Measurements from ENCODE around the gene ZBTB24. TPM values are rescaled to one million over a fixed set of nuclear protein-coding genes. Genes with fewer than 3 reads are reported as not detected.

The ZBTB24 gene
- total RNA-seq, 1 experiment from 2014 or later = 21.5 TPM

DNA sequence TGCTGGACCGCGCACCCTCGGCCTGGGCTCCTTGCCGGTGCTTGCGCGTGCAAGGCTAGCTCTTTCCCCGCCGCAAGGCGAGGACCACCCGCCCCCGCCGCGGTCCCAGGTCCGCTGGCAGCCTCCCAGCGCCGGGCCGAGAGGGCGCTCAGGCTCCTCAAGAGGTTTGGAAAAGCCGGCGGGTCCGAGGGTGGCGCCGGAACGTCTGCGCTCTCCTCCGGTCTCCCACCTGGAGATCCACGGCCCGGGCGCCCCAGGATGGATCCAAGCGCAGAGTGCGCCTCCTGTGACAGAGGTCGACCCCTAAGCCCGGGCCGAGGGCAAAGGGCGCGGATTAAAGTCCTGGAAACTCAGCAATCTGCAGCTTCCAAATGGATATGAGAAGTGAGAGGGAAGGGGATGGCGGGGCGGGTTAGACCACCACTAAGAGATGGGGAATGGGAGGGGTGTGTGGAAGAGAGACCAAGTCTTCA lies 26.9 kb downstream of the ZBTB24 start:
- BruUV-seq (replicated peaks) = no TSS peak
- CTCF ChIA-PET = interaction anchor here (0.6 to 0.7 kb wide), 2 partner anchors 73 to 74 kb away, joined by 3 read pairs; no protein-coding TSS in a partner anchor
- in situ Hi-C loops (cut with HindIII; ENCODE audit: low pct_unique_long_range_greater_than_20kb, low sequenced_read_pairs) (no loop called here), intact Hi-C loops (cut with micrococcal nuclease; ENCODE audit: unreplicated experiment) (no loop called here)
- peak overlapping the region; percentile 81 for H3K27ac ChIP-seq (ENCODE audit: low read length)
- H3K4me3 ChIP-seq (ENCODE audit: low read depth in 2 of 2, low read length in 2 of 2) = peak overlapping the region; percentile 74 to 91
- no peak for TF ChIP-seq REST (IDR thresholded peaks at IDR 0.05; ENCODE audit: insufficient read depth in 1 of 2, low read depth in 2 of 2, low read length in 1 of 2)
- 0 out of 2 replicates have a peak, but pooled peaks have one; percentile 39 for TF ChIP-seq SIN3A (IDR thresholded peaks at IDR 0.05; ENCODE audit: borderline replicate concordance, insufficient read depth, low read depth, low read length)
- TF ChIP-seq TCF7L2 (IDR thresholded peaks at IDR 0.05; ENCODE audit: low read depth, low read length) = no peak
- TF ChIP-seq POLR2AphosphoS5 (IDR thresholded peaks at IDR 0.05; ENCODE audit: low read depth, low read length) = no peak
- no peak for DNase-seq (ENCODE audit: low read depth, low spot score)
- H3K4me1 ChIP-seq (ENCODE audit: control insufficient read depth, insufficient read depth, low read length) = peaks cover 22% of the 10 kb centered on the region
- no peaks in the 10 kb centered on the region for H3K27me3 ChIP-seq (ENCODE audit: control insufficient read depth, insufficient read depth, low read length)
- no peaks in the 10 kb centered on the region for H3K9me3 ChIP-seq (ENCODE audit: control insufficient read depth, insufficient read depth, low read depth, low read length)
- peak; percentile 49 for ATAC-seq
- POLR2A ChIA-PET = interaction anchor here (0.6 to 1.8 kb wide), 2 partner anchors 13 to 24 kb away, joined by 6 to 11 read pairs; no protein-coding TSS in a partner anchor
- H3K36me3 ChIP-seq (ENCODE audit: control insufficient read depth, insufficient read depth, low read length) = no peaks in the 10 kb centered on the region

- intact Hi-C loops (cut with micrococcal nuclease; ENCODE audit: unreplicated experiment) (no loop called here), in situ Hi-C loops (cut with HindIII; ENCODE audit: low pct_unique_long_range_greater_than_20kb, low sequenced_read_pairs) (no loop called here)
- ChIA-PET POLR2A (interaction anchor here (0.5 to 1.8 kb wide), 3 partner anchors 12 to 27 kb away, joined by 6 to 13 read pairs (median 11); no protein-coding TSS in a partner anchor), CTCF (interaction anchor here (0.6 kb wide), 1 partner anchor 74 kb away, joined by 3 read pairs; no protein-coding TSS in a partner anchor)
- ATAC-seq = peak; percentile 87
- H3K27ac ChIP-seq (ENCODE audit: low read length) = peak within 1 kb of the TSS; percentile 90
- peak within 1 kb of the TSS; percentile 74 to 91 for H3K4me3 ChIP-seq (ENCODE audit: low read depth in 2 of 2, low read length in 2 of 2)
- no peaks in the 10 kb centered on the region for H3K27me3 ChIP-seq (ENCODE audit: control insufficient read depth, insufficient read depth, low read length)
- no peaks in the 10 kb centered on the region for H3K9me3 ChIP-seq (ENCODE audit: control insufficient read depth, insufficient read depth, low read depth, low read length)
- no peaks in the 10 kb centered on the region for H3K36me3 ChIP-seq (ENCODE audit: control insufficient read depth, insufficient read depth, low read length)
- BruUV-seq (replicated peaks) = no TSS peak
- peaks cover 22% of the 10 kb centered on the region for H3K4me1 ChIP-seq (ENCODE audit: control insufficient read depth, insufficient read depth, low read length)
- TF ChIP-seq, protein P1, sequence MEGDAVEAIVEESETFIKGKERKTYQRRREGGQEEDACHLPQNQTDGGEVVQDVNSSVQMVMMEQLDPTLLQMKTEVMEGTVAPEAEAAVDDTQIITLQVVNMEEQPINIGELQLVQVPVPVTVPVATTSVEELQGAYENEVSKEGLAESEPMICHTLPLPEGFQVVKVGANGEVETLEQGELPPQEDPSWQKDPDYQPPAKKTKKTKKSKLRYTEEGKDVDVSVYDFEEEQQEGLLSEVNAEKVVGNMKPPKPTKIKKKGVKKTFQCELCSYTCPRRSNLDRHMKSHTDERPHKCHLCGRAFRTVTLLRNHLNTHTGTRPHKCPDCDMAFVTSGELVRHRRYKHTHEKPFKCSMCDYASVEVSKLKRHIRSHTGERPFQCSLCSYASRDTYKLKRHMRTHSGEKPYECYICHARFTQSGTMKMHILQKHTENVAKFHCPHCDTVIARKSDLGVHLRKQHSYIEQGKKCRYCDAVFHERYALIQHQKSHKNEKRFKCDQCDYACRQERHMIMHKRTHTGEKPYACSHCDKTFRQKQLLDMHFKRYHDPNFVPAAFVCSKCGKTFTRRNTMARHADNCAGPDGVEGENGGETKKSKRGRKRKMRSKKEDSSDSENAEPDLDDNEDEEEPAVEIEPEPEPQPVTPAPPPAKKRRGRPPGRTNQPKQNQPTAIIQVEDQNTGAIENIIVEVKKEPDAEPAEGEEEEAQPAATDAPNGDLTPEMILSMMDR (IDR thresholded peaks at IDR 0.05) = no peak
- TF ChIP-seq SIN3A (IDR thresholded peaks at IDR 0.05; ENCODE audit: borderline replicate concordance, insufficient read depth, low read depth, low read length) = peak; percentile 75; the same call in 1 of the 2 replicates
- 0 out of 2 replicates have a peak, but pooled peaks have one; percentile 32 for TF ChIP-seq TCF7L2 (IDR thresholded peaks at IDR 0.05; ENCODE audit: low read depth, low read length)
- TF ChIP-seq REST (IDR thresholded peaks at IDR 0.05; ENCODE audit: insufficient read depth in 1 of 2, low read depth in 2 of 2, low read length in 1 of 2) = 0 out of 4 replicates have a peak, but pooled peaks of 1 of the 2 experiments have one; percentile 9
- peak; percentile 71 for TF ChIP-seq POLR2AphosphoS5 (IDR thresholded peaks at IDR 0.05; ENCODE audit: low read depth, low read length)
- no peak for DNase-seq (ENCODE audit: low read depth, low spot score)
These were observed 27.4 kb downstream of the ZBTB24 start, which contains the start of gene MICAL1 for GRCh38 chr6:109455437-109456110. Gene MICAL1 (minus strand): TSS chr6:109455772. CDS start chr6:109454196, 1,576 bp downstream.

Measured in Panc1 (cell line).